ENCODE measurements around the gene CLEC2L.
A peak's percentile ranks its signal among the peaks of the same experiment; 100 is the strongest.

The CLEC2L gene

DNA sequence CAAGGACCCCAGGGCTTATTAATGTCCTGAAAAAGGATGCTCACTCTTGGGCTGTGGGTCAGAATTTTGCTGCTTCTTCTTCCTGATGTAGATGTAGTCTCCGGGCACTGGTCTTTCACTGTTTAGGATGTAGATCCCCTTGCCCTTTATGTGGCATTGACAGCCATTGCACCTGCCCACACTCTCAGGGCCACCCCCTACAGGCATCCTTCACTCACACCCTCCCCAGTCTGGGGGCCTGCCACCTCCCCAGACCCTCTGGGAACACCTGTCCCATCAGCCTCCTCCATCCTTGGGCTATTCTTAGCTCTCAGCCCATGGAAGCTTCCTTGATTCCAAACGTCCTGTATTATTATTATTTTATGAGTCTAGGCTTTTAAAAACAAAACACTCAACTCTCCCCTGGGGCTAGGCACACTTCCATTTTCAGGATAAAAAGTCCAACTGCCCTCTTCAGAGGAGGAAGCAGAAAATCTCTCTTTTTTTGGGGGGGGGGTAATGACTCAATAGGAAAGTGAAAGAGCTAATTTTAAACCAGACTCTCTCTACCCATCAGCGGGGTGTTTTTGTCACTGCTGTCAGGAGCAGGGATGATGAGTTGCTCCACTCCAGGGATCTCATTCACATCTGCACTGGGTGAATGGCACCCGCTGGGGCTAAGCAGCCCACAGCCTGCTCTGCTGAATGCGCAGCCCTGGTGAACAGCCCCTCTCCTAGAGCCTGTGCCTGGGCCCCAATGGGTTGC lies 28.5 kb upstream of the CLEC2L start:
- FAIRE-seq (peak; percentile 91), DNase-seq (ENCODE audit: insufficient read length) (peak; percentile 64)
- TF ChIP-seq POLR2AphosphoS5 (IDR thresholded peaks at IDR 0.05; ENCODE audit: low read depth, low read length) (no peak), POLR2A (IDR thresholded peaks at IDR 0.05; ENCODE audit: low read depth, low read length) (no peak), TAF1 (IDR thresholded peaks at IDR 0.05; ENCODE audit: borderline replicate concordance, low read depth, low read length) (no peak)

DNA sequence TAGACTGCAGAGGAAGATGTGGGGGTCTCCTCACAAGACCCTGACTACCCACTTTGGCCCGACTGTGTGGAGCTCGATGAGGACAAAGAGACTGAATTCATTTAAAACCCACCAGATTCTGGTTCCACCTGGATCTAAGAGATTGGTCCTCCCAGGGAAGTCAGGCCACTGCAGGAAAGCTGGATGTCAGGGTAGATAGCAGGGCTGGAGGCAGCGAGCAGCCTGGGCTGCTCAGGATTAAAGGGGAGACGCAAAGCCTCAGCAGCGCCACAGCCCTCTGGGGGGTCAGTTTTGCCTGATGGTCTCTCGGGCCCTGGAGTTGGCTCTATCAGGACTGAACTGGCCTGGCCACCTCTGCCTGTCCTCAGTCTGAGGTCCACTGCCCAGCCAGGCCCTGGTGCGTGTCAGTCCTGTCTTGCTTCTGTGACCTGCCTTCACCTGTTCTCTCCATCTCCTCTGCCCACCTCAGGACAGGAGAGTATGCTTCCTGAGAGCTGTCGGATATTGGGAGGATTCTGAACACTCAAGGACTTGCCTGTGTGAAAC lies 27.8 kb upstream of the CLEC2L start:
- TF ChIP-seq TAF1 (IDR thresholded peaks at IDR 0.05; ENCODE audit: borderline replicate concordance, low read depth, low read length): no peak
- TF ChIP-seq POLR2AphosphoS5 (IDR thresholded peaks at IDR 0.05; ENCODE audit: low read depth, low read length): no peak
- TF ChIP-seq POLR2A (IDR thresholded peaks at IDR 0.05; ENCODE audit: low read depth, low read length): no peak
- DNase-seq (ENCODE audit: insufficient read length) (no peak), FAIRE-seq (no peak)

DNA sequence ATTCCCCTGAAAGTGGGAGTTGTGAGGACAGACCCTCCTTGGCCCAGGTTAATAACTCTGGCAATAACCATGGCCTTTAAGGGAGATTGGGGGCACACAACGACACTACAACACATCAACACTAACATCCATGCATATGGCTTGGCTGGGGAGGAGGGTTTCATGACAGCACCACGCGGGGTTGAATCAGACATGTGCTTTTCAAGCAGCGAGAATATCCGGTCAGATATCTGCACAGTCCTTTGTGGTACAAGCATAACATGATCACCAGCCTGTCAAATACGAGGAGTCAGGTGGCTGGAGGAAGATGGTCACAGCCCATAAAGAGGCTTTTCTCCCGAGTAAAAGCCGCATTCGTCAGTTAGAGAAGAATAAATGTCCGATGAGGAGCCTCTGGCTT lies 27.0 kb upstream of the CLEC2L start:
- TF ChIP-seq TAF1 (IDR thresholded peaks at IDR 0.05; ENCODE audit: borderline replicate concordance, low read depth, low read length) (no peak), POLR2AphosphoS5 (IDR thresholded peaks at IDR 0.05; ENCODE audit: low read depth, low read length) (no peak), POLR2A (IDR thresholded peaks at IDR 0.05; ENCODE audit: low read depth, low read length) (no peak)
- DNase-seq (ENCODE audit: insufficient read length): no peak
- FAIRE-seq: no peak

DNA sequence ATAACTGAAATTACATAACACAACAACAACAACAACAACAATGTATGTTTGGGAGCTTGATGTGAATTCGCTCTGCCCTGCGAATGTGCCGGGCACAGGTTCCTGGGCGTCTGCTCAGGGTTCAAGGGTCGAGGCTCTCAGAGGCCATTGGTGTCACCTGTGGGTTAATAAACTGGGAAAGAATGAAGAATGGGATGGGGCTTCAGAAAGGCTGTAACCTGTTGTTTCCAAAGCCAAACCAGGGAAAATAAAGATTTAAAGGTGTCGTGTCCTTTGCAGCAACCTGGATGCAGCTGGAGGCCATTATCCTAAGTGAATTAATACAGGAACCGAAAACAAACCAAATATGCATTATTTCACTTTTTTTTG lies 22.7 kb upstream of the CLEC2L start:
- FAIRE-seq: no peak
- no peak for DNase-seq (ENCODE audit: insufficient read length)
- no peak for TF ChIP-seq POLR2AphosphoS5 (IDR thresholded peaks at IDR 0.05; ENCODE audit: low read depth, low read length)
- TF ChIP-seq TAF1 (IDR thresholded peaks at IDR 0.05; ENCODE audit: borderline replicate concordance, low read depth, low read length): no peak
- TF ChIP-seq POLR2A (IDR thresholded peaks at IDR 0.05; ENCODE audit: low read depth, low read length): no peak

DNA sequence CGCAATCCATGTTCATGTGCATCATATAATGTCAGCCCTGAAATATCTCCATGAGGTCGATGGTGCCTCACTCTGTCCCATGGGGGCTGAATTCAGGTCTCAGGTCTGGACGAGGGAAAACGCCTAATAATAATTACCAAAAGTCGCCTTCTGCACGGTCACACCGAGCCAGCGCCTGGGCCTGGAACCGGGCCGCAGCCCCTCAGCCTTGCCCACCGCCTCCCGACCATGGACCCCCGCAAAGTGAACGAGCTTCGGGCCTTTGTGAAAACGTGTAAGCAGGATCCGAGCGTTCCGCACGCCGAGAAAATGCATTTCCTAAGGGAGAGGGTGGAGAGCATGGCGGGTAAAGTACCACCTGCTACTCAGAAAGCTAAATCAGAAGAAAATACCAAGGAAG lies 21.3 kb upstream of the CLEC2L start:
- TF ChIP-seq TAF1 (IDR thresholded peaks at IDR 0.05; ENCODE audit: borderline replicate concordance, low read depth, low read length): no peak
- TF ChIP-seq POLR2A (IDR thresholded peaks at IDR 0.05; ENCODE audit: low read depth, low read length): no peak
- TF ChIP-seq POLR2AphosphoS5 (IDR thresholded peaks at IDR 0.05; ENCODE audit: low read depth, low read length): no peak
- FAIRE-seq (no peak), DNase-seq (ENCODE audit: insufficient read length) (no peak)

DNA sequence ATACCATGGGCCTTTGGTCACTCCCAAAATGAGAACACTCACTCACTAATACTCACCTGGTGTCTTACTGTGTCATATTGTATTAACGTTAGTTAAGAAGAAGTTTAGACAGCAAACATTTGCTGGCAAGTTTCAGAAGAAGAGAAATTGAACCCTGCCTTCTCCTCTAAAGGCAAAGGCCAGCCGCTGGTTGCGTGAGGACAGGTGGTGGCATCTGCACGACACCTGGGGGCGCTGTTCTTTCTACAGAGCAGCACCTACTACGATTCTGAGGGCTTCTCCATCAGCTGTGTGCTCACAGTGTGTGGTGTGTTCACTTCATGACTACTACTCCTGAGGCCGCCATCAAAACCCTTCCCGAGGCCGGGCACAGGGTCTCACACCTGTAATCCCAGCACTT lies 17.9 kb upstream of the CLEC2L start:
- FAIRE-seq: no peak
- no peak for DNase-seq (ENCODE audit: insufficient read length)
- no peak for TF ChIP-seq POLR2AphosphoS5 (IDR thresholded peaks at IDR 0.05; ENCODE audit: low read depth, low read length)
- TF ChIP-seq TAF1 (IDR thresholded peaks at IDR 0.05; ENCODE audit: borderline replicate concordance, low read depth, low read length): no peak
- TF ChIP-seq POLR2A (IDR thresholded peaks at IDR 0.05; ENCODE audit: low read depth, low read length): no peak

DNA sequence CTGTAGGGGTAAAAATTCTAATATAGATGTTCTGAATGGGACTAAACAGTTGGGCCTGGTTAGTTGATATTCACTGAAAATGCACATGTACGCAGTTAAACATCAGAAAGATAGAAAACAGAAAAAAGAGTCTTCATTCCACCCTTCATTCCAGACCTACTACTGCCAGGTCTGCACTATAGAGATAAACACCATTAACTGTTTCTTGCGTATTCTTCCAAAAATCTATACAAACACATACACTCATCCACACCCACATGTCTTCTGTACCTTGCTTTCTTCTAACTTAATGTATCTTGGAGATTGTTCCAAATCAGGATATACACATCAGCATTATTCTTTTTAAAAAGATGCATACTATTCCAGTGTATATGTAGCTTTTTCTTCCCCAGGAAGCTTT lies 13.9 kb upstream of the CLEC2L start:
- no peak for TF ChIP-seq TAF1 (IDR thresholded peaks at IDR 0.05; ENCODE audit: borderline replicate concordance, low read depth, low read length)
- TF ChIP-seq POLR2AphosphoS5 (IDR thresholded peaks at IDR 0.05; ENCODE audit: low read depth, low read length): no peak
- no peak for TF ChIP-seq POLR2A (IDR thresholded peaks at IDR 0.05; ENCODE audit: low read depth, low read length)
- FAIRE-seq (no peak), DNase-seq (ENCODE audit: insufficient read length) (no peak)

DNA sequence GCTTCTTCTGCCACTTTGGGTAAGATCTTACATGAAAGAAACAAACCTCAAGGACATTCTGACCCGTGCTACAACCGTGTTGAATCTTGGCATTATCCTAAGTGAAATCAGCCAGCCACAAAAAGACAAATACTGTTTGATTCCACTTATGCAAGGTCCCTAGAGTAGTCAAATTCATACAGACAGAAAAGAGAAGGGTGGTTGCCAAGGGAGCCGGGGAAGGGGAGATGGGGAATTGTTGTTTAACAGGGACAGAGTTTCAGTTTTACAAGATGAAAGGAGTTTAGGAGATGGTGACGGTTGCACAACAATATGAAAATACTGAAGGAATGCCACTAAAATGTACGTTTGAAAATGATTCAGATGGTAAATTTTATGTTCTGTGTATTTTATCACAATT lies 12.2 kb upstream of the CLEC2L start:
- TF ChIP-seq POLR2A (IDR thresholded peaks at IDR 0.05; ENCODE audit: low read depth, low read length) (no peak), POLR2AphosphoS5 (IDR thresholded peaks at IDR 0.05; ENCODE audit: low read depth, low read length) (no peak), TAF1 (IDR thresholded peaks at IDR 0.05; ENCODE audit: borderline replicate concordance, low read depth, low read length) (no peak)
- DNase-seq (ENCODE audit: insufficient read length) (no peak), FAIRE-seq (no peak)

DNA sequence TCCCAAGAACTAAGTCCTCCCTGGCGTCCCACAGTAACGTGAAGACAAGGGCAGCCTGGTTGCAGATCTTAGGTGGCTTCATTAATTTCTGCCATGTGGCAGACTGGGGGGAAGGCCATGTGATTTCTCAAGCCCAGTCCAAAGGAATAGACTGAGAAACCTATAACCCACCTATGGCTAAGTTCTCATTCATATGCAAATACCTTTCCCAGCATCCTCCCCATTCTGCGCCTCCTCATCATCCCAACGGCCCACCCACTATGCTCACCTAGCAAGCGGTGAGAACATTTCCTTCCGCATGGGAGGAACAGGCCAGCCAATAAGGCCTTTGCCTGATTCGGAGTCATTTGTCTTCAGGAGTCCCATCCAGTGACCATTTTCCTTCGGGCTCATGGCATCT lies 8.2 kb upstream of the CLEC2L start:
- no peak for DNase-seq (ENCODE audit: insufficient read length)
- no peak for FAIRE-seq
- no peak for TF ChIP-seq POLR2A (IDR thresholded peaks at IDR 0.05; ENCODE audit: low read depth, low read length)
- no peak for TF ChIP-seq POLR2AphosphoS5 (IDR thresholded peaks at IDR 0.05; ENCODE audit: low read depth, low read length)
- TF ChIP-seq TAF1 (IDR thresholded peaks at IDR 0.05; ENCODE audit: borderline replicate concordance, low read depth, low read length): no peak

DNA sequence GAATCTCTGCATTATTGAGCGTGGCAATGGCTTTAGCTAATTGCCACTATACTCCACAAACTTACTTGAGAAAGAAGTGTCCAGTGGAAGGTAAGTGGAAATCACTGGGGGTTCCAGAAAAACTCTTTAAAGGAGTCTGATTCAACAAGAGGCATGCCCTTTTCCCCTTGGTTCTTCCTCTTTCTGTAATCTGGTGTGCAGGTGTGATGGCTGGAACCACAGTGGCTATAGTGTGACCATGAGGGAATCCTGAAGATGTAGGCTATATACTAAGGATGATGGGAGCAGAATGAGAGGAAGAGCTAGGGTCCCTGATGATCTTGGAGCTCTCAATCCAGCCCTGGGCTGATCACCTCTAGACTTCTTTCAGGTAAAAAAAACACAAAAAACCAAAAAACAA lies 2.0 kb upstream of the CLEC2L start:
- TF ChIP-seq POLR2A (IDR thresholded peaks at IDR 0.05; ENCODE audit: low read depth, low read length): no peak
- TF ChIP-seq TAF1 (IDR thresholded peaks at IDR 0.05; ENCODE audit: borderline replicate concordance, low read depth, low read length): no peak
- TF ChIP-seq POLR2AphosphoS5 (IDR thresholded peaks at IDR 0.05; ENCODE audit: low read depth, low read length): no peak
- DNase-seq (ENCODE audit: insufficient read length): no peak
- FAIRE-seq: no peak

DNA sequence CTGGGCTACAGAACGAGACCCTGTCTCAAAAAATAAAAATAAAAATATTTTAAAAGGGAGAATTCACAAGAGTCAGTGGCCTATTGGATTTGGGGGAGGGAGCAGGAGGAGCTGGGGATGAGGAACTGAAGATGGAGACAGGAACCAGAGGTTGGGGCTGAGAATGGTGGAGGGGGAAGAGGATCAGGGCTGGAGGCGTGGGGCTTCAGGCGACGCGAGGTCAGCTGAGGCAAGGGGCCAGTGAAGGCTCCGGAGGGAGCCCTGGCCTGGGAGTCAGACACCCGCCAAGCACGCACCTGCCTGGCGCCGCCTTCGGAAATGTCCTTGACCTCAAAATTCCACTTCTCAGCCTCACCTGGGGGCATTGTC lies 671 bp upstream of the CLEC2L start:
- DNase-seq (ENCODE audit: insufficient read length) (no peak), FAIRE-seq (no peak)
- TF ChIP-seq POLR2AphosphoS5 (IDR thresholded peaks at IDR 0.05; ENCODE audit: low read depth, low read length) (no peak), TAF1 (IDR thresholded peaks at IDR 0.05; ENCODE audit: borderline replicate concordance, low read depth, low read length) (no peak), POLR2A (IDR thresholded peaks at IDR 0.05; ENCODE audit: low read depth, low read length) (no peak)

All from GM12892 (cell line).